Keratinocyte (primary cell): ENCODE measurements around the gene TSHB. TPM values are rescaled to one million over a fixed set of nuclear protein-coding genes. Genes with fewer than 3 reads are reported as not detected.

Experiments
- DNase-seq: peaks from one replicate; pipeline ENCODE4 v3.0.0-alpha.2; 2011; ENCODE audit warnings: low read depth, missing footprints, low spot score
- FAIRE-seq: peaks from 2 replicates; lab custom pipeline; 2011; peaks lifted over from hg19 to GRCh38; lab: Jason Lieb, UNC
- H2AFZ ChIP-seq: 2 replicates; pipeline ENCODE4 v1.6.0; 2012; ENCODE audit warnings: low read length, control low read depth, inconsistent platforms; ENCODE audit not compliant: control insufficient read depth
- H3K27ac ChIP-seq: 2 replicates; pipeline ENCODE4 v1.5.1; 2011; ENCODE audit warnings: low read length; ENCODE audit not compliant: control insufficient read depth, insufficient read depth
- H3K27me3 ChIP-seq: 3 replicates; pipeline ENCODE4 v1.6.0; 2011; ENCODE audit warnings: low read length; ENCODE audit not compliant: control insufficient read depth, insufficient read depth; ENCODE audit errors: extremely low read depth
- H3K36me3 ChIP-seq, 2 experiments: 2 replicates in 1 of 2; 3 replicates in 1 of 2; pipeline ENCODE4 v1.5.1; 2011; ENCODE audit warnings: low read length in 2 of 2, mild to moderate bottlenecking in 1 of 2; ENCODE audit not compliant: control insufficient read depth in 2 of 2, insufficient read depth in 2 of 2; ENCODE audit errors: extremely low read depth in 1 of 2
- H3K4me1 ChIP-seq: 3 replicates; pipeline ENCODE4 v1.5.1; 2011; ENCODE audit warnings: low read length; ENCODE audit not compliant: control insufficient read depth, insufficient read depth; ENCODE audit errors: extremely low read depth
- H3K4me2 ChIP-seq: 3 replicates; pipeline ENCODE4 v1.6.0; 2011; ENCODE audit warnings: low read depth, low read length; ENCODE audit not compliant: control insufficient read depth, insufficient read depth; ENCODE audit errors: extremely low read depth
- H3K4me3 ChIP-seq, 3 experiments: fragments of 200-600 bp in 1 of 3; sonication (generic) in 1 of 3; 2 replicates in 2 of 3; 3 replicates in 1 of 3; pipeline ENCODE4 v1.5.1; 2011 to 2016; ENCODE audit warnings: low read length in 3 of 3, mild to moderate bottlenecking in 3 of 3, control low read depth in 2 of 3, inconsistent platforms in 1 of 3, low read depth in 1 of 3, mixed read lengths in 1 of 3, mixed run types in 1 of 3, moderate library complexity in 1 of 3; ENCODE audit not compliant: control insufficient read depth in 2 of 3, insufficient read depth in 2 of 3; ENCODE audit errors: extremely low read depth in 1 of 3
- H3K79me2 ChIP-seq: 2 replicates; pipeline ENCODE4 v1.6.0; 2012; ENCODE audit warnings: low read length; ENCODE audit not compliant: control insufficient read depth, insufficient read depth
- H3K9ac ChIP-seq: 3 replicates; pipeline ENCODE4 v1.6.0; 2011; ENCODE audit warnings: low read length; ENCODE audit not compliant: control insufficient read depth, insufficient read depth; ENCODE audit errors: extremely low read depth
- H3K9me1 ChIP-seq: 3 replicates; pipeline ENCODE4 v1.6.0; 2011; ENCODE audit warnings: low read length; ENCODE audit not compliant: control insufficient read depth, insufficient read depth; ENCODE audit errors: extremely low read depth
- H3K9me3 ChIP-seq: 2 replicates; pipeline ENCODE4 v1.5.1; 2012; ENCODE audit warnings: low read depth, low read length; ENCODE audit not compliant: control insufficient read depth
- H4K20me1 ChIP-seq: 3 replicates; pipeline ENCODE4 v1.6.0; 2011; ENCODE audit warnings: low read length; ENCODE audit not compliant: control insufficient read depth, insufficient read depth; ENCODE audit errors: extremely low read depth
- EZH2 ChIP-seq: IDR thresholded peaks from one replicate; pipeline ENCODE4 v1.6.1; 2012; ENCODE audit warnings: inconsistent platforms, mild to moderate bottlenecking, low read length, moderate library complexity
- dilution Hi-C: fragments of 300-500 bp; cut with MboI; formaldehyde crosslinking; loops from one replicate; pipeline ENCODE4 v1.7.0; 2020; ENCODE audit warnings: low sequenced_read_pairs; ENCODE audit not compliant: extremely low pct_ligation_motif_present
- polyA plus RNA-seq, 5 experiments: library from polyadenylated mRNA; depleted of rRNA in 3 of 5; stranded (reverse) in 3 of 5; stranded (forward) in 1 of 5; unstranded in 1 of 5; fragments of >200 nt; gene quantifications; 1 replicate in 1 of 5; 2 replicates in 3 of 5; 3 replicates in 1 of 5; pipeline versions ENCODE4 v1.2.1 to v1.2.3, GENCODE V29; 2011 to 2012; ENCODE audit warnings: missing spikeins in 2 of 5, low read depth in 1 of 5, low replicate concordance in 1 of 5
- TF ChIP-seq, protein P1 (sequence below), 3 experiments: IDR thresholded peaks in 1 of 3; conservative IDR thresholded peaks in 1 of 3; optimal IDR thresholded peaks in 1 of 3; 2 replicates in 2 of 3; 3 replicates in 1 of 3; pipeline versions ENCODE3 to v1.5.1; 2011; ENCODE audit warnings: low read length in 3 of 3, mild to moderate bottlenecking in 3 of 3, moderate library complexity in 2 of 3, control low read depth in 1 of 3, inconsistent platforms in 1 of 3; ENCODE audit not compliant: insufficient read depth in 2 of 3; ENCODE audit errors: extremely low read depth in 1 of 3

The TSHB gene
- polyA plus RNA-seq, 1 donor (not counting 4 experiments of a cell fraction or from before 2014, with no cell fraction given): not detected

DNA sequence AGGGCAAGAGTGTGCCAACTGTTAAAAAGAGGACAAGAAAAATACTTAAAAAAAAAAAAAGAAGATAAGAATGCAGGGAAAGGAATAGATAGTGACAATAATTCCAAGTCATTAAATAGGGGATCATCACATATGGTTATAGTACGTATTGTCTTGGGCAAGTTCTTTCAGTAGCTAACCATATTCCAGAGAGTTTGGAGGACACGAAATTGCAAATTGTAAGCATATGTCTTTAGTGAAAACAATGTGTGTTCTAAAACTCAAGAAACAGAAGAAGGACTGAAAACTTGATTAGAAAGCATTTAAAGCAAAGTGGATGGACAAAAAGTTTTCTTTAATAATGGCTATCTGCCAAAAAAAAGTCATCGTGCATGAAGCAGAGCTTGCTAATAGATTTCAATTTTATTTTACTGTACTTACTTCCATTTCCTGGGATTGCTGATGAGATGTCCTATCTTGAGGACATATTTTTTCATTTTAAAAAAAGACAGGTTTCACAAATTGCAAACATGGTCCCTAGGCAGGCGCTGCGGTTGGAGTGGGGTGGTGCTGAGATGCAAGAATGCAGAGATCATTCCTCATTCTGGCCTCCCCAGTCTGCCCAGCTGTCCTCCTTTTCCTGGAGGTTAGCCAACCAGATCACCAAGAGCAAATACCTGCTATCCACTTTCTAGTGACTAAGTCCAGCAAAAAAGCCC is 47.8 kb downstream of the TSHB start:
- Histone ChIP-seq H2AFZ (no peak overlapping the region), H3K36me3 (no peaks in the 10 kb centered on the region), H3K9me3 (no peaks in the 10 kb centered on the region), H3K9ac (no peak overlapping the region), H3K4me2 (no peak overlapping the region), H3K4me1 (no peaks in the 10 kb centered on the region), H3K27ac (no peak overlapping the region), H4K20me1 (no peaks in the 10 kb centered on the region), H3K27me3 (no peaks in the 10 kb centered on the region), H3K4me3 (no peak overlapping the region), H3K9me1 (no peaks in the 10 kb centered on the region), H3K79me2 (no peaks in the 10 kb centered on the region)
- FAIRE-seq (no peak), DNase-seq (no peak)
- TF ChIP-seq, protein P1, sequence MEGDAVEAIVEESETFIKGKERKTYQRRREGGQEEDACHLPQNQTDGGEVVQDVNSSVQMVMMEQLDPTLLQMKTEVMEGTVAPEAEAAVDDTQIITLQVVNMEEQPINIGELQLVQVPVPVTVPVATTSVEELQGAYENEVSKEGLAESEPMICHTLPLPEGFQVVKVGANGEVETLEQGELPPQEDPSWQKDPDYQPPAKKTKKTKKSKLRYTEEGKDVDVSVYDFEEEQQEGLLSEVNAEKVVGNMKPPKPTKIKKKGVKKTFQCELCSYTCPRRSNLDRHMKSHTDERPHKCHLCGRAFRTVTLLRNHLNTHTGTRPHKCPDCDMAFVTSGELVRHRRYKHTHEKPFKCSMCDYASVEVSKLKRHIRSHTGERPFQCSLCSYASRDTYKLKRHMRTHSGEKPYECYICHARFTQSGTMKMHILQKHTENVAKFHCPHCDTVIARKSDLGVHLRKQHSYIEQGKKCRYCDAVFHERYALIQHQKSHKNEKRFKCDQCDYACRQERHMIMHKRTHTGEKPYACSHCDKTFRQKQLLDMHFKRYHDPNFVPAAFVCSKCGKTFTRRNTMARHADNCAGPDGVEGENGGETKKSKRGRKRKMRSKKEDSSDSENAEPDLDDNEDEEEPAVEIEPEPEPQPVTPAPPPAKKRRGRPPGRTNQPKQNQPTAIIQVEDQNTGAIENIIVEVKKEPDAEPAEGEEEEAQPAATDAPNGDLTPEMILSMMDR (optimal IDR thresholded peaks at IDR 0.05 in 1 of 3, IDR thresholded peaks at IDR 0.05 in 1 of 3, conservative IDR thresholded peaks at IDR 0.05 in 1 of 3; ENCODE audit: extremely low read depth in 1 of 3, insufficient read depth in 2 of 3, low read length in 3 of 3): no peak
- TF ChIP-seq EZH2: no peak
- dilution Hi-C loops: no loop called here

DNA sequence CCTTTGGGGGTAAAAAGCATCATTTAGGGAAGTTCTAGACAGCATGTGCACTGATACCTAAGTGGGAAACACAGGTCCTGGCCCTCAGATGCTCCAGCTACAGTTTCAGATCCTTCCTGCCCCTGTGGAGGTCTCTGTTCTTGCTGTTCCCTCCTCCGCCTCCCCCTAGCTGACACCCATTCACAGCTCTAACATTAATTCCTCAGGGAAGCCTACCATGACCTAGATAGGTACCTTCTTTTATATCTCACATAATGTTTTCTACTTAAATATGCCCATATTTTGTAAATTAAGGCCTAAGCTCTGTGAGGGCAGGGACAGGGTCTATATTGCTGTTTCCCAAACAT is 48.3 kb downstream of the TSHB start:
- TF ChIP-seq, protein P1 (optimal IDR thresholded peaks at IDR 0.05 in 1 of 3, IDR thresholded peaks at IDR 0.05 in 1 of 3, conservative IDR thresholded peaks at IDR 0.05 in 1 of 3; ENCODE audit: extremely low read depth in 1 of 3, insufficient read depth in 2 of 3, low read length in 3 of 3): no peak
- no peak for TF ChIP-seq EZH2
- Histone ChIP-seq H3K27me3 (no peaks in the 10 kb centered on the region), H2AFZ (no peak overlapping the region), H3K9me1 (no peaks in the 10 kb centered on the region), H4K20me1 (no peaks in the 10 kb centered on the region), H3K9me3 (no peaks in the 10 kb centered on the region), H3K36me3 (no peaks in the 10 kb centered on the region), H3K4me1 (no peaks in the 10 kb centered on the region), H3K4me2 (no peak overlapping the region), H3K4me3 (no peak overlapping the region), H3K9ac (no peak overlapping the region), H3K27ac (no peak overlapping the region), H3K79me2 (no peaks in the 10 kb centered on the region)
- DNase-seq: no peak
- dilution Hi-C loops: no loop called here
- no peak for FAIRE-seq
